Activated CD4-positive, alpha-beta T cell treated with anti-CD3 and anti-CD28 coated beads for 4 hours (primary cell): ENCODE results near the gene LHB.
"Not testable (repeated sequence)": the region's sequence is repeated elsewhere in the genome, so short reads cannot be mapped to it uniquely, and the experiment has no call there.

Source experiments
- DNase-seq, 2 donors: peaks; one replicate each; pipeline ENCODE4 v3.0.0-alpha.2; 2020

LHB gene

GRCh38 chr19:49017041-49017665 is at the start of gene LHB:
Gene LHB, minus strand, starts transcription at chr19:49017091. Its CDS starts 10 bp downstream, at chr19:49017081.
- DNase-seq, result no peak

- DNase-seq, result no peak
Measured at GRCh38 chr19:49065905-49066512, 49.1 kb upstream of the LHB start.

GRCh38 chr19:49064768-49065611 is 48.1 kb upstream of the LHB start, which contains the start of gene NTF4:
Gene NTF4, minus strand, starts transcription at chr19:49064818. Its CDS starts 2,821 bp downstream, at chr19:49061997.
- DNase-seq, result no peak

- DNase-seq, result no peak
Measured at GRCh38 chr19:49064029-49064629, 47.2 kb upstream of the LHB start.

- no peak for DNase-seq
Measured at GRCh38 chr19:49061445-49061844, 44.6 kb upstream of the LHB start.

GRCh38 chr19:49061000-49061399 is 44.1 kb upstream of the LHB start:
- no peak for DNase-seq

- no peak for DNase-seq
Measured at GRCh38 chr19:49059053-49059452, 42.2 kb upstream of the LHB start.

GRCh38 chr19:49058562-49058961 is 41.7 kb upstream of the LHB start:
- no peak for DNase-seq

GRCh38 chr19:49057636-49058234 is 40.8 kb upstream of the LHB start, which contains the start of gene CGB7:
Gene CGB7, minus strand, starts transcription at chr19:49057749. Its CDS starts 2,374 bp downstream, at chr19:49055375.
- peak; percentile 33 to 44 for DNase-seq

- not testable (repeated sequence) for DNase-seq
Measured at GRCh38 chr19:49056902-49057596, 40.2 kb upstream of the LHB start.

GRCh38 chr19:49056101-49056901 is 39.4 kb upstream of the LHB start:
- peak; percentile 43 to 48 for DNase-seq

GRCh38 chr19:49050376-49051033 is 33.6 kb upstream of the LHB start:
- DNase-seq, result not testable (repeated sequence)

GRCh38 chr19:49049834-49050233 is 32.9 kb upstream of the LHB start:
- not testable (repeated sequence) for DNase-seq

GRCh38 chr19:49049011-49049410 is 32.1 kb upstream of the LHB start, which contains the start of gene CGB8:
Gene CGB8, minus strand, starts transcription at chr19:49049111. Its CDS starts 372 bp downstream, at chr19:49048739.
- DNase-seq, result not testable (repeated sequence)

- not testable (repeated sequence) for DNase-seq
Measured at GRCh38 chr19:49043548-49043947, 26.7 kb upstream of the LHB start, which contains the start of gene CGB5. Gene CGB5, plus strand, starts transcription at chr19:49043848. Its CDS starts 362 bp downstream, at chr19:49044210.

- DNase-seq, result not testable (repeated sequence)
Measured at GRCh38 chr19:49042666-49043065, 25.8 kb upstream of the LHB start.

GRCh38 chr19:49042177-49042576 is 25.3 kb upstream of the LHB start:
- no peak for DNase-seq

- not testable (repeated sequence) for DNase-seq
Measured at GRCh38 chr19:49039736-49040135, 22.8 kb upstream of the LHB start.

GRCh38 chr19:49038557-49039276 is 21.8 kb upstream of the LHB start:
- not testable (repeated sequence) for DNase-seq

GRCh38 chr19:49038111-49038510 is 21.2 kb upstream of the LHB start:
- not testable (repeated sequence) for DNase-seq
